Trophoblast cell (in vitro differentiated cells and primary cell): ENCODE results near the gene HOXA4.

ENCODE experiments used
- DNase-seq, 2 donors: peaks; one replicate each; pipeline ENCODE4 v3.0.0-alpha.2; 2016
- H2AFZ ChIP-seq: 2 replicates; pipeline ENCODE4 v1.6.1; 2013; ENCODE audit warnings: low read length, moderate library complexity, mild to moderate bottlenecking; ENCODE audit not compliant: insufficient read depth, poor library complexity
- H2AK5ac ChIP-seq: 2 replicates; pipeline ENCODE4 v1.6.1; 2013; ENCODE audit warnings: mild to moderate bottlenecking, low read length
- H2BK120ac ChIP-seq: 2 replicates; pipeline ENCODE4 v1.6.1; 2013; ENCODE audit warnings: low read length, mild to moderate bottlenecking, moderate library complexity; ENCODE audit not compliant: insufficient read depth, poor library complexity
- H2BK12ac ChIP-seq: 2 replicates; pipeline ENCODE4 v1.6.1; 2013; ENCODE audit warnings: mild to moderate bottlenecking, low read length, moderate library complexity
- H2BK5ac ChIP-seq: 2 replicates; pipeline ENCODE4 v1.6.1; 2013; ENCODE audit warnings: low read length, low read depth, moderate library complexity, mild to moderate bottlenecking; ENCODE audit not compliant: poor library complexity
- H3K14ac ChIP-seq: 2 replicates; pipeline ENCODE4 v1.6.1; 2013; ENCODE audit warnings: mild to moderate bottlenecking, low read length
- H3K18ac ChIP-seq: 2 replicates; pipeline ENCODE4 v1.6.1; 2013; ENCODE audit warnings: mild to moderate bottlenecking, low read length
- H3K23ac ChIP-seq: 2 replicates; pipeline ENCODE4 v1.6.1; 2013; ENCODE audit warnings: low read length
- H3K27ac ChIP-seq: 2 replicates; pipeline ENCODE4 v1.5.1; 2013; ENCODE audit warnings: low read depth, mild to moderate bottlenecking, inconsistent platforms, low read length, moderate library complexity
- H3K27me3 ChIP-seq: 2 replicates; pipeline ENCODE4 v1.6.1; 2013; ENCODE audit warnings: inconsistent platforms, mild to moderate bottlenecking, low read length, moderate library complexity; ENCODE audit not compliant: insufficient read depth
- H3K36me3 ChIP-seq, 2 experiments: 1 replicate in 1 of 2; 2 replicates in 1 of 2; pipeline ENCODE4 v1.6.1; 2013; ENCODE audit warnings: low read length in 2 of 2, mild to moderate bottlenecking in 2 of 2, moderate library complexity in 1 of 2; ENCODE audit not compliant: insufficient read depth in 2 of 2, control insufficient read depth in 1 of 2
- H3K4ac ChIP-seq: 2 replicates; pipeline ENCODE4 v1.6.1; 2013; ENCODE audit warnings: low read depth, mild to moderate bottlenecking, low read length, moderate library complexity
- H3K4me1 ChIP-seq, 2 experiments: 1 replicate in 1 of 2; 2 replicates in 1 of 2; pipeline ENCODE4 v1.6.1; 2013; ENCODE audit warnings: low read length in 2 of 2, mild to moderate bottlenecking in 2 of 2, moderate library complexity in 1 of 2; ENCODE audit not compliant: insufficient read depth in 2 of 2, control insufficient read depth in 1 of 2
- H3K4me2 ChIP-seq: 2 replicates; pipeline ENCODE4 v1.6.1; 2013; ENCODE audit warnings: inconsistent platforms, mild to moderate bottlenecking, low read length, moderate library complexity
- H3K4me3 ChIP-seq: 2 replicates; pipeline ENCODE4 v1.5.1; 2013; ENCODE audit warnings: mild to moderate bottlenecking, low read depth, low read length, inconsistent platforms
- H3K79me1 ChIP-seq: one replicate; pipeline ENCODE4 v1.6.1; 2013; ENCODE audit warnings: low read length
- H3K79me2 ChIP-seq: 2 replicates; pipeline ENCODE4 v1.6.1; 2013; ENCODE audit warnings: low read length, mild to moderate bottlenecking; ENCODE audit not compliant: control insufficient read depth, insufficient read depth, poor library complexity
- H3K9ac ChIP-seq: 2 replicates; pipeline ENCODE4 v1.6.1; 2013; ENCODE audit warnings: mild to moderate bottlenecking, low read length
- H3K9me3 ChIP-seq: 2 replicates; pipeline ENCODE4 v1.6.1; 2013; ENCODE audit warnings: low read depth, mild to moderate bottlenecking, control low read depth, inconsistent platforms, low read length; ENCODE audit not compliant: insufficient read depth
- H4K12ac ChIP-seq: 2 replicates; pipeline ENCODE4 v1.6.1; 2013; ENCODE audit warnings: low read depth, mild to moderate bottlenecking, low read length, moderate library complexity
- H4K8ac ChIP-seq: 2 replicates; pipeline ENCODE4 v1.6.1; 2013; ENCODE audit warnings: low read depth, mild to moderate bottlenecking, low read length, moderate library complexity
- H4K91ac ChIP-seq: one replicate; pipeline ENCODE4 v1.6.1; 2013; ENCODE audit warnings: low read depth, mild to moderate bottlenecking, low read length, moderate library complexity
- WGBS: extraction: QIAGEN DNeasy Blood & Tissue Kit; methylation state at CpG from one replicate; pipeline ENCODE4 v1.1.7; 2013; ENCODE audit warnings: missing lambda C conversion rate; ENCODE audit not compliant: insufficient read length, insufficient coverage; ENCODE audit errors: extremely low coverage; 5-methylcytosine and 5-hydroxymethylcytosine counted together

Gene HOXA4

DNA sequence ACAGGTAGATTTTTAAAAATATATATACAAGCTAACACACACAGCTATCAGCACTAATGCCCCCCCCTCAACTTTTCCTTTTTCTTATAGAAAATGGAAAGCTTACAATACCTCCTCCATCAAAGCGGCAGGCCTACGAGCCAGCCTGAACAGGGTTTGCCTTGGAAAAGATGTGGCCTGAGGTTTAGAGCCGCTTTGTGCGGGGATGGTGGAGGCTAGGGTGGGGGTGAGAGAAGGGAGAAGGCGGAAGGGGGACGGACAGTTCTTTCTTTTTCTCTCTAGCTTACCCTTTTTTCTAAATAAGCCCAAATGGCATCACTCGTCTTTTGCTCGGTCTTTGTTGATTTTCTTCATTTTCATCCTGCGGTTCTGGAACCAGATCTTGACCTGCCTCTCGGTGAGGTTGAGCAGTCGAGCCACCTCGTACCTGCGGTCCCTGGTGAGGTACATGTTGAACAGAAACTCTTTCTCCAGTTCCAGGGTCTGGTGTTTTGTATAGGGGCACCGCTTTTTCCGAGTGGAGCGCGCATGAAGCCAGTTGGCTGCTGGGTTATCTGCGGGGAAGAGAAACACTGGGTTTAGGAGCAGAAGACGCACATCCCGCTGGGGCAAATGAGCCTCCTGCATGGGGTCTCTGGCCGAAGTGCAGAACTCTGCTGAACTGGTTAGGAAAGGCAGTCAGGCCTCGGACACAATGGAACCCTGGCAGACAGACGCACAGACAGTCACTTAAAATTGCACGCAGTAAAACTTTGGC is 32.9 kb upstream of the HOXA4 start:
- Histone ChIP-seq H3K9me3 (peaks cover 41% of the 10 kb centered on the region), H3K4me3 (no peak overlapping the region), H4K8ac (no peak overlapping the region), H3K4ac (no peak overlapping the region), H3K79me1 (no peaks in the 10 kb centered on the region), H4K91ac (no peak overlapping the region), H3K79me2 (peaks cover 1% of the 10 kb centered on the region), H4K12ac (no peak overlapping the region), H3K27ac (no peak overlapping the region), H3K27me3 (peaks cover 85% of the 10 kb centered on the region), H2BK12ac (no peak overlapping the region), H2AK5ac (no peak overlapping the region), H3K18ac (no peak overlapping the region), H3K9ac (no peak overlapping the region), H2BK5ac (no peak overlapping the region), H3K4me1 (peaks cover 4 to 10% of the 10 kb centered on the region in 2 experiments), H3K36me3 (no peaks in the 10 kb centered on the region), H3K14ac (no peak overlapping the region), H2AFZ (no peak overlapping the region), H3K4me2 (no peak overlapping the region), H3K23ac (no peak overlapping the region), H2BK120ac (no peak overlapping the region)
- no peak for DNase-seq
- WGBS, result no CpG with 5 or more reads among the region's 24 CpGs

- H2AFZ ChIP-seq, result no peak overlapping the region
- H3K9ac ChIP-seq, result no peak overlapping the region
- H3K27ac ChIP-seq, result no peak overlapping the region
- no CpG with 5 or more reads among the region's 7 CpGs for WGBS
- H3K18ac ChIP-seq, result no peak overlapping the region
- no peak for DNase-seq
- H2BK120ac ChIP-seq, result no peak overlapping the region
- no peak overlapping the region for H3K4ac ChIP-seq
- H3K4me3 ChIP-seq, result no peak overlapping the region
- no peak overlapping the region for H4K12ac ChIP-seq
- H3K4me2 ChIP-seq, result no peak overlapping the region
- no peak overlapping the region for H3K14ac ChIP-seq
- H2AK5ac ChIP-seq, result no peak overlapping the region
- no peaks in the 10 kb centered on the region for H3K36me3 ChIP-seq
- no peak overlapping the region for H3K23ac ChIP-seq
- no peak overlapping the region for H2BK5ac ChIP-seq
- peaks cover 43% of the 10 kb centered on the region for H3K9me3 ChIP-seq
- H3K79me1 ChIP-seq, result no peaks in the 10 kb centered on the region
- peaks cover 4 to 10% of the 10 kb centered on the region in 2 experiments for H3K4me1 ChIP-seq
- peaks cover 1% of the 10 kb centered on the region for H3K79me2 ChIP-seq
- H2BK12ac ChIP-seq, result no peak overlapping the region
- H3K27me3 ChIP-seq, result peaks cover 85% of the 10 kb centered on the region
- no peak overlapping the region for H4K91ac ChIP-seq
- H4K8ac ChIP-seq, result no peak overlapping the region
These were observed 32.2 kb upstream of the HOXA4 start for GRCh38 chr7:27162561-27163287.

DNA sequence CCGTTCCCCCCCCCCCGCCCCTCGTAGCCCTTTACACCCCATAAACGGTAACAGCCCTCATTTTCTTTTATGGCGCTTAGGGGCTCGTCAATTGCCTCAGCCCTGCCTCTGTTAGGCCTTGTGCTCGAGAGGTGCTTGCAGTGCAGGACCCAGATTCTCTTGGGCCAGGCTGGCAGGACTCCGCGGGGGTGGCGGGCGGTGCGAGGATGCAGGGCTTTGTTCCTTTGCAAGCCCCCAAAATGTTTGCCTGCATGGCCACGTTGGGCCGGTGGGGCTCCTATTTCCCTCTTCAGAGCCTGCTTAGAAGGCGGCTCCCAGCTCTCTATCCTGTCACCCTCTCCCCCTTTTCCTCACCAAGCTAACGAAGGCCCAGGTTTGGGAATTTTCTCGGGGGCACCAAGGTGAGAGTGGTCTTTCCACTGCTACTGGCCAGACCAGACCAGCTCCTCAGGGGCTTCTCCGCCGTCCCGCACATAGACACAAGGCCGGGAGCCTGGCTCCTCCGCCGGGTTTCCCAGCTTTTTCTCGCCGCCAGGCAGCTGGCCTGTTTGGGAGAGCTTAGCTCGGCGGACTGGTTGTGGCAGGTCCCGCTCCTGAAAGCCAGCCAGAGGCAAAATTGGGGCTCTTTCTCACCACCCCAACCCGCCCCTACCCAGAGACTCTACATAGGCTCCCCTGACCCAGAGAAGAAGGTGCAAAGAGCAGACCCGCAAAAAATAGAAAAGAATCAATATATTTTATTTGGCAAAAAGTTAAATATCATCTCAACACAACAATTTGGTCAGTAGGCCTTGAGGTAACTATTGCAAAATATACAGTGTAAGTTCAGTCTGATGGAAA is 31.4 kb upstream of the HOXA4 start:
- H3K18ac ChIP-seq, result no peak overlapping the region
- no peak overlapping the region for H3K27ac ChIP-seq
- H3K14ac ChIP-seq, result no peak overlapping the region
- H3K27me3 ChIP-seq, result peaks cover 86% of the 10 kb centered on the region
- no peaks in the 10 kb centered on the region for H3K36me3 ChIP-seq
- H2BK120ac ChIP-seq, result no peak overlapping the region
- no peak overlapping the region for H2AFZ ChIP-seq
- no peak overlapping the region for H3K4me2 ChIP-seq
- peaks cover 1% of the 10 kb centered on the region for H3K79me2 ChIP-seq
- H2AK5ac ChIP-seq, result no peak overlapping the region
- no peak for DNase-seq
- H2BK12ac ChIP-seq, result no peak overlapping the region
- no peaks in the 10 kb centered on the region for H3K79me1 ChIP-seq
- H4K91ac ChIP-seq, result no peak overlapping the region
- no peak overlapping the region for H4K12ac ChIP-seq
- no peak overlapping the region for H3K9ac ChIP-seq
- no peak overlapping the region for H3K23ac ChIP-seq
- no peak overlapping the region for H2BK5ac ChIP-seq
- no CpG with 5 or more reads among the region's 30 CpGs for WGBS
- H3K4me1 ChIP-seq, result peaks cover 4 to 10% of the 10 kb centered on the region in 2 experiments
- no peak overlapping the region for H4K8ac ChIP-seq
- H3K4me3 ChIP-seq, result no peak overlapping the region
- no peak overlapping the region for H3K4ac ChIP-seq
- H3K9me3 ChIP-seq, result peaks cover 49% of the 10 kb centered on the region

DNA sequence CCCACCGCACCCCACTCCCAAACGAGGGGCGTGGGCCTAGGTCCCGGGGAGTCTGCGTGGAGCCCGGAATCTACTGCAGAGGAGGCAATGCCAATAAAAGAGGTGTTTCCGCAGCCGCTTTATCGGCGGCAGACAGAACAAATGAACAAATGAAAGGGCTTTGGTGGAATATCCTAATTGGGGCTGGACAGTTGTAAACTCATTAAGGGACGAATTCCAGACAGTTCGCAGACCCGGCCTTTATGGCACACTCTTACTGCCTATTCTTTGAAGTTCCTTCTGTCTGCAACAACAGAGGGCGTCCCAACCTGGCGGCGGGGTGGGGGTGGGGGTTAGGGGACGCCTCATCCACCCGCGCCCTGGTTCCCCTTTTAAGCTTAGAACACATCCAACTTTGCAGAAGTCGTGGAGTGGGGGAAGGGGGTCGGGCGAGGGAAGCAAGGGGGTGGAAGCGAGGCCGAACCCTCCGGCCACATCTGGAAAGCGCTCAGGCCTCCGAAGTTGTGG is 30.7 kb upstream of the HOXA4 start:
- Histone ChIP-seq H3K4me1 (peaks cover 4 to 10% of the 10 kb centered on the region in 2 experiments), H3K14ac (no peak overlapping the region), H3K9ac (no peak overlapping the region), H4K8ac (no peak overlapping the region), H3K36me3 (no peaks in the 10 kb centered on the region), H3K79me2 (peaks cover 1% of the 10 kb centered on the region), H2BK120ac (no peak overlapping the region), H3K4me3 (no peak overlapping the region), H2AK5ac (no peak overlapping the region), H3K4me2 (peak overlapping the region; percentile 87), H4K91ac (no peak overlapping the region), H2BK5ac (no peak overlapping the region), H3K23ac (no peak overlapping the region), H3K9me3 (peaks cover 50% of the 10 kb centered on the region), H3K27ac (no peak overlapping the region), H2BK12ac (no peak overlapping the region), H3K27me3 (peaks cover 86% of the 10 kb centered on the region), H4K12ac (no peak overlapping the region), H3K79me1 (no peaks in the 10 kb centered on the region), H3K4ac (no peak overlapping the region), H2AFZ (no peak overlapping the region), H3K18ac (no peak overlapping the region)
- WGBS, result no CpG with 5 or more reads among the region's 27 CpGs
- no peak for DNase-seq
